Measurements from ENCODE around the gene INPP5E.

DNA sequence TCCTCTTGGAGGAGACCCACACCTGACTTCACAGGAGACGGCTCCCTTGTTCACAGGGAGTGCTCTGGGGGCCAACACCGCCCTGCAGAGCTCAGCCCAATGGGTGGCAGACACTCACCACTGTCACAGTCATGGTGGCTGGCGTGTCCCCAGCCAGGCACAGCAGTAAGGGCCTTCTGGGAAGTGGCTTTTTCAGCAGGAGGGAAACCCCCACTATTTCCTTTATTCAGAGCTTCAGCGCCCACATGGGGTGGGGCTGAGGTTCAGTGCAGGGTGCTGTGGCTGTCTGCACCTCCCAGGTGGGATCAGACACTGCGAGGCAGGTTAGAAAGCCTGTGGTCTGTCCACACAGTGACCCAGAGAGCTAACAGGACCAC, 36.1 kb downstream of the INPP5E start:
- TF ChIP-seq, protein P1, sequence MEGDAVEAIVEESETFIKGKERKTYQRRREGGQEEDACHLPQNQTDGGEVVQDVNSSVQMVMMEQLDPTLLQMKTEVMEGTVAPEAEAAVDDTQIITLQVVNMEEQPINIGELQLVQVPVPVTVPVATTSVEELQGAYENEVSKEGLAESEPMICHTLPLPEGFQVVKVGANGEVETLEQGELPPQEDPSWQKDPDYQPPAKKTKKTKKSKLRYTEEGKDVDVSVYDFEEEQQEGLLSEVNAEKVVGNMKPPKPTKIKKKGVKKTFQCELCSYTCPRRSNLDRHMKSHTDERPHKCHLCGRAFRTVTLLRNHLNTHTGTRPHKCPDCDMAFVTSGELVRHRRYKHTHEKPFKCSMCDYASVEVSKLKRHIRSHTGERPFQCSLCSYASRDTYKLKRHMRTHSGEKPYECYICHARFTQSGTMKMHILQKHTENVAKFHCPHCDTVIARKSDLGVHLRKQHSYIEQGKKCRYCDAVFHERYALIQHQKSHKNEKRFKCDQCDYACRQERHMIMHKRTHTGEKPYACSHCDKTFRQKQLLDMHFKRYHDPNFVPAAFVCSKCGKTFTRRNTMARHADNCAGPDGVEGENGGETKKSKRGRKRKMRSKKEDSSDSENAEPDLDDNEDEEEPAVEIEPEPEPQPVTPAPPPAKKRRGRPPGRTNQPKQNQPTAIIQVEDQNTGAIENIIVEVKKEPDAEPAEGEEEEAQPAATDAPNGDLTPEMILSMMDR (conservative IDR thresholded peaks at IDR 0.05; ENCODE audit: low read length), result no peak
- no peak for TF ChIP-seq EZH2phosphoT487 (IDR thresholded peaks at IDR 0.05; ENCODE audit: borderline replicate concordance)
